ENCODE measurements around the gene ADD1.

ADD1 gene

GRCh38 chr4:2837110-2837903 is 6.3 kb upstream of the ADD1 start:
- no peak for DNase-seq

GRCh38 chr4:2837904-2838496 is 5.6 kb upstream of the ADD1 start:
- no peak for DNase-seq

GRCh38 chr4:2839060-2839459 is 4.6 kb upstream of the ADD1 start:
- DNase-seq: no peak

- no peak for DNase-seq
These were observed 869 bp upstream of the ADD1 start for GRCh38 chr4:2842687-2843262.

DNA sequence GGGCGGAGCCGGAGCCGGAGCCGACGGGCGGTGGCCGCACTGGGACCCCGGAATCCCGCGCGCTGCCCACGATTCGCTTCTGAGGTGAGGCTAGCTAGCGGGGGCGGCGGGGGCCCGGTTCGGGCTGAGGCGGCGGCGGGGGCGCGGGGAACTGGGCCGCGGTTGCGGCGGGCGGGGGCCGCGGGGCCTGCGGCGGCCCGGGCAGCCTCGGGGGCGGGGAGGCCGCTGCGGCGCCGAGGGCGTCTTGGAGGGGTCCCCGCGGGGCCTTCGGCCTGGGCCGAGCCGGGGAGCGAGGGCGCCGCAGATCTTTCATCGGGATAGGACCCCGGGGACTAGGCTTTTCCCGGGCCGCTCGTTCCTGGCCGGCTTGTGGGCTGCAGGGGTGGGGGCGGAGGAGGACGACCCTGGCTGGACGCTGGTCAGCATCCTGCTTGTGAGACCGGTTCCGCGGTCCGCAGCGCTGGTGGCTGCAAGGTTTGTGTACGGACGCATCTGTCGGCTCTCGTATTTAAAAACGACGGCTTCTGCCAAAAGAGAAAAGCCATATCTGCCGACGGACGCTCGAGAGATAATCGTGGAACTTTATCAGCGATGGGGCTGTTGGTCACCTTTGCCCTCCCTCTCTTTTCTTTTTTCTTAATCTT is 419 bp downstream of the ADD1 start:
- peak; percentile 52 for DNase-seq

- DNase-seq: no peak
These were observed 2.5 kb downstream of the ADD1 start for GRCh38 chr4:2846172-2846571.

- no peak for DNase-seq
These were observed 3.7 kb downstream of the ADD1 start for GRCh38 chr4:2847302-2847871.

- DNase-seq: no peak
These were observed 4.8 kb downstream of the ADD1 start for GRCh38 chr4:2848449-2848848.

DNA sequence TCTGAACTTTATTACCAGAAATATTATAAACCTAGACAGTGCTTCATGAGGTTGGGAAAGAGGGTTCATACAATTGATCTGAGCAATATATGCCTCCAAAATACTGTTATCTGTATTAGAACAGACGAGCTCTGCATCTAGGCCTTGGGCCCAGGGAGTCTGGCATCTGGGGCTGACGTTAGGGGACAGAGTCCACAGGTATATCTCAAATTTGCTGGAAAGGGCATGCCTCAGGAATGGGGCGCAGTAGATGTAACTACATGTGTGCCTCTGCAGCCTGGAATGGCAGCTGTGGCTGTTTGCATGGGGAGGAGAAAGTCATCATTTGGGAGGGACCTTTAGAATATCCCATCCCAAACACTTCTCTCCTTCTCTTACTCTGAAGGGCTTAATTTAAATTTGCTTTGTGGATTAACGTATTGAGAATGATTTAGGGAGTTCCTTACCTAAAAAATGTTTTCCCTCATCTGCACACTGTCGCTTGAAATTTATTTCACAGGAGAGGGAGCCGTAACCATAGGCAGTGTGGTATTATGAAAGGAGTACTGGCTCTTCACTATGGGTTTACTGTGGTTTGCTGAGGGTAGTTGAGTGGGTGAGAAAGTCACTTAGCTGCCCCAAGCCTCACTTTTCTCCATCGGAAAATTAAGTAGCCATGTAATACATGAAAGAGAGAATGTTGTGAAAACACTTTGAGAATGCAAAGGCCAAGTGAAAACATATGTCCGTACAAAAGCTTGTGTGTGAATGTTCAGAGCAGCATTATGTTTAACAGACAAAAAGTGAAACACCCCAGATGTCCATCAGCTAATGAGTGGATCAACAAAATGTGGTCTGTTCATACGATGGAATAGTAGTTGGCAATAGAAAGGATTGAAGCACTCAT is 5.9 kb downstream of the ADD1 start:
- no peak for DNase-seq

- no peak for DNase-seq
These were observed 7.5 kb downstream of the ADD1 start for GRCh38 chr4:2850966-2851798.

DNA sequence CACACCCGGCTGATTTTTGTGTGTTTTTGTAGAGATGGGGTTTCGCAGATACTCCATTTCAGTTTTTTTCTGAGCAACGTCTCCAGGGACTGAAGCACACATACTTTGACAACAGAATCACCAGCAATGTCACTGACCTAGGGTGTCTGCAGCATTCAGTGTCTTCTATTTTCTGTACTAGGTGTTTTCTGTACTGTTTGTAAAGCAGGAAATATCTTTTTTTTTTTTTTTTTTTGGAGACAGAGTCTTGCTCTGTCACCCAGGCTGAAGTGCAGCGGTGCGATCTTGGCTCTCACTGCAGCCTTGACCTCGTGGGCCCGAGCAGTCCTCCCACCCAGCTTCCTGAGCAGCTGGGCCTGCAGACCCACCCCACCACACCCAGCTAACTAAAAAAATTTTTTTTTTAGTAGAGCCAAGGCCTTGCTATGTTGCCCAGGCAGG is 8.9 kb downstream of the ADD1 start:
- DNase-seq: no peak

DNA sequence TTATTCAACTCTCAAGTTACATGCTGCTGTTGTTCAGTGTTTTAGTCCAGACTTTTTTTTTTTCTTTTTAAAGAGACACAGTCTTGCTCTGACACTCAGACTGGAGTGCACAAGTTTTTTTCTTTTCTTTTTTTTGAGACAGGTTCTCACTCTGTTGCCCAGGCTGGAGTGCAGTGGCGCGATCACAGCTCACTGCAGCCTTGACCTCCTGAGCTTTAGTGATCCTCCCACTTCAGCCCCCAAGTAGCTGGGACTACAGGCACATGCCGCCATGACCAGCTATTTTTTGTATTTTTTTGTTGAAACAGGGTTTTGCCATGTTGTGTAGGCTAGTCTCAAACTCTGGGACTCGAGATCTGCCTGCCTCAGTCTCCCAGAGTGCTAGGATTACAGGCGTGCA is 11.9 kb downstream of the ADD1 start:
- DNase-seq: no peak

DNA sequence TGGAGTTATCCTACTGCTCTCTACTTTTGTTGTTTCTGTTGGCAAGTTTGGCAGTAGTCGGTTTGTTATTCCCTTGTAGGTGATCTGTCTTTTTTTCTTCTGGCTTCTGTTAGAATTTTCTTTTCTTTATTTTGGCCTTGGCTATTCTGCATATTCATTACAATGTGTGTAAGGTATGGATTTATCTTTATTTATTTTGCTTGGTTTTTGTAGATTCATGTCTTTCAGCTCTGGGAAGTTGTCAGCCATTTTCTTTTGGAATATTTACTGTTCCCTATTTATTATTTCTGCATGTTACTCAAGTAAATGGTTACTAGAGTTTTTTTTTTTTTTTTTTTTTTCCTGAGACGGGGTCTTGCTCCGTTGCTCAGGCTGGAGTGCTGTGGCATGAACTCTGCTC is 12.6 kb downstream of the ADD1 start:
- no peak for DNase-seq

DNA sequence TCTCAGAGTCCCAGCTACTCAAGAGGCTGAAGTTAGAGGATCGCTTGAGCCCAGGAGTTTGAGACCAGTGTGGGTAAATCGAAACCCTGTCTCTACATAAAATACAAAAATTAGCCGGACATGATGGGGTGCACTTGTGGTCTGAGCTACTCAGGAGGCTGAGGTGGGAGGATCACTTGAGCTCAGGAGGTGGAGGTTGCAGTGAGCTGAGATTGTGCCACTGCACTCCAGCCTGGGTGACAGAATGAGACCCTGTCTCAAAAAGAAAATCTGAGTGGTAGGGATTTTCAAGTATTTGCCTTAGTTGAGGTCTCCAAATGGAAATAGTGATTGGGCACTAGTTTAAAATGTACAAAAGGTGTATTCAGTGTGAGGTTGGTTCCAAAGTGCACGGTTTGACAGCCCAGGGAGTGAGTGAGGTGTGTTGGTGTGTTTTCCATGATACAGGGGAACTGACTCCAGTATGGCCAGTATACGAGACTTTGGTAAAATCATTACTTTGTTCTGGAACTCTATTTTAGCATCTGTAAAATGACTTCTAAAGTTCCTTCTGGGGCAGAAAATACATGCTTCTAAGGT is 13.8 kb downstream of the ADD1 start:
- DNase-seq: no peak

DNA sequence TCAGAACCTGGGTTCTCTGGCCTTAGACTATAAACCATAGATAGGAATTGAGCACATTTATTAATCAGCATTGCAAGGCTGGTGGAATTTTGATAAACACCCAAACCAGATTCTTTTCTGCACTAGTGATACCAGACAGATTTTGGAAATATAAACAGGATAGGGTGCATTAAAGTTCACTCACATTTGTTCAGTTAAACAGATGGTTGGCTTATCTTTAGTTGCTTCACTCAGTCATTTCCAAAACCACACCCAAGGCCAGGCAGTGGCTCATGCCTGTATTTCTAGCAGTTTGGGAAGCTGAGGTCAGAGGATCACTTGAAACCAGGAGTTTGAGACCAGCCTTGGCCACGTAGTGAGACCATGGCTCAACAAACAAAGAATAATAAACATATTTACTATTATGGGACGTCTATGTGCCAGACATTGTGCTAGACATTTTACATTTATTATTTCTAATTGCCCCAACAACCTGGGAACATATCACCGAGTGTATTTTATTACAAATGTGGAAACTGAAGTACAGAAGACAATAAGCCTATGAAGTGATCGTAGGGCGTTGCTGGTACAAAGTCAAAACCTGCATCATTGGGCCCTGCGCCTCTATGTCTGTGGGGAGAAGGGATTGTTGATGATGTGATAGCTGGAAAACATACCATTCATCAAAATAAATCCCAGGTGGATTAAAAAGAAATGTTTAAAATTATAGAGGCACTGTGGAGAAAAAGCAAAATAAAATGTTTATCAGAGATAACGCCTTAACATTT is 15.0 kb downstream of the ADD1 start:
- no peak for DNase-seq

- no peak for DNase-seq
These were observed 15.9 kb downstream of the ADD1 start for GRCh38 chr4:2859514-2859913.

DNA sequence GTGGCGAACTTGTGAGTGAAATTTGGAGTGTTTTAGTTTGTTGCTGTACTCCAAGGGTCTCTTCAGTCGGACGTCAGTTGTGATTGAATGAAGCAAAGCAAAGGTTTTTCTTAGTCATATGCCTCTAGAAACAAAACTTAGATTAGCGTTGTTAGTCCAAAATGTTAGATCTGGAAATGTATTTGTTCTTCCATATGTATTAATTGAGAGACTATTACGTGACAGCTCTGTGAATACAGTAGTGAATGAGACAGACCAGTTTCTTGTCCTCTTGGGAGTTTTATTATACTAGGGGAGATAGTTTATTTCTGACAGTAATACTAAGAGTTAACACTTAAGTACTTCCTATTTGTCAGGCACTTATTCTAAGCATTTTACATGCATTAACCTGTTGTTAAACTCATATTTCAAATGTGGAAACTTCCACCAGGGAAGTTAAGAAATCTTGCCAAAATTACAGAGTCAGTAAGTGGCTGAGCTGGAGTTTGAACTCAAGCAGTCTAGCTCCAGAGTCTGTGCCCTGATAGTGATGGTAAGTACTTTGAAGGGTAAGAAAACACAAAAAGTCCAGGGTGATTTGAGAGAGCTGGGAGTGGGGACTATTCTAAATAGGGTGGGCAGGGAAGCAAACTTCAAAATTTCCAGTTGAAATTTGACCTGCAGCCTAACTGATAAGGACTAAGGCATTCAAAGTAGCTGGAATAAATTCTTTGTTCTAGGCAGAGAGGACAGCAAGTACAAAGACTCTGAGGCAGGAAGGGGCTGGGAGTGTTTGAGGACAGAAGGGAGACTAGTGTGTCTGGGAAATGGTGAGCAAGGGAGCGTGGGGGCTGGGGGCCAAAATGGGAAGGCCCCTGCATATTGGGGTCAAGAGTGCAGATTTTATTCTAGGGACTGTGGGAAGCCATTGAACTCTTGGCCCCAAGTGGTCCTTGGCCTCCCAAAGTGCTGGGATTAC is 17.0 kb downstream of the ADD1 start:
- no peak for DNase-seq

- DNase-seq: no peak
These were observed 18.2 kb downstream of the ADD1 start for GRCh38 chr4:2861631-2862436.
